ENCODE measurements around the gene TEX44. TPM values are rescaled to one million over a fixed set of nuclear protein-coding genes. Genes with fewer than 3 reads are reported as not detected.

TEX44 gene
- total RNA-seq, 1 experiment from 2014 or later = not detected

- in situ Hi-C loops (cut with HindIII; ENCODE audit: low pct_unique_long_range_greater_than_20kb, low sequenced_read_pairs) = no loop called here
- no TSS peak for BruUV-seq (replicated peaks)
- Histone ChIP-seq H3K36me3 (ENCODE audit: control insufficient read depth, insufficient read depth, low read length) (no peaks in the 10 kb centered on the region), H3K4me1 (ENCODE audit: control insufficient read depth, insufficient read depth, low read length) (peaks cover 56% of the 10 kb centered on the region), H3K27ac (ENCODE audit: low read length) (peak overlapping the region; percentile 92), H3K9me3 (ENCODE audit: control insufficient read depth, insufficient read depth, low read depth, low read length) (no peaks in the 10 kb centered on the region), H3K27me3 (ENCODE audit: control insufficient read depth, insufficient read depth, low read length) (no peaks in the 10 kb centered on the region), H3K4me3 (ENCODE audit: low read depth in 2 of 2, low read length in 2 of 2) (peak overlapping the region; percentile 34 to 46)
- TF ChIP-seq TCF7L2 (IDR thresholded peaks at IDR 0.05; ENCODE audit: low read depth, low read length) (peak; percentile 84), CTCF (IDR thresholded peaks at IDR 0.05) (no peak; the same call in 1 of the 2 replicates), REST (IDR thresholded peaks at IDR 0.05; ENCODE audit: insufficient read depth in 1 of 2, low read depth in 2 of 2, low read length in 1 of 2) (no peak), SIN3A (IDR thresholded peaks at IDR 0.05; ENCODE audit: borderline replicate concordance, insufficient read depth, low read depth, low read length) (0 out of 2 replicates have a peak, but pooled peaks have one; percentile 32), POLR2AphosphoS5 (IDR thresholded peaks at IDR 0.05; ENCODE audit: low read depth, low read length) (peak; percentile 16; the same call in 1 of the 2 replicates)
- POLR2A ChIA-PET = interaction anchor here (0.5 to 1.0 kb wide), 5 partner anchors 10 to 321 kb away, joined by 3 to 5 read pairs (median 4); no protein-coding TSS in a partner anchor
- intact Hi-C loops (cut with micrococcal nuclease; ENCODE audit: unreplicated experiment) = loop anchor here (2.0 to 10.0 kb wide), 2 partner anchors 61 to 171 kb away; partner anchors contain the start of genes COPS7B and PDE6D
- CTCF ChIA-PET = interaction anchor here (4.3 kb wide), 1 partner anchor 61 kb away, joined by 45 read pairs; no protein-coding TSS in a partner anchor
- DNase-seq (ENCODE audit: low read depth, low spot score) = peak; percentile 38
- ATAC-seq = peak; percentile 77
Observed at GRCh38 chr2:231613663-231614558, 21.2 kb downstream of the TEX44 start.

DNA sequence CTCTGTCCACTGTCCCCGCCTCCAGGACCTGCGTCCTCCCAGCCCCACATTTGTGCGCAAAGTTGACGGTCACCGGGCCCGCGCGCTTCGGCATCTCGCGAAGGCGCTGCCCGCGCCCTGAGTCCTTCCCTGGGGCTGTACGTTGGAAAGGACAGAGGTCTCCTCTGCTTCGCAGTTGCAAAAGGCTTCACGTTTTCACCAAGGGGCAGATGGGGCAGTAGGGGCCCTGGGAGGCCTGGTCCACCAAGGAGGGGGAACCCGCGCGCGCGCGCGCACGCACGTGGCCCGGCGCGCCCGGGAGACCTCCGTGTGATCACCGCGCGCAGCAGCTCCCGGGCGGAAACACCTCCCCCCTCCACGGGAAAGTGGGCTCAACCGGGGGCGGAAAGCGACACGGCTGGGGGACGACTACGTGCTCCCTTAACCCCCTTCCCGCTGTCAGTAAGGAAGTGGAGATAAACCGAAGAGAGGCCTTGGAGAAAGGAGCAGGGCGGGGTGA, 21.9 kb downstream of the TEX44 start:
- intact Hi-C loops (cut with micrococcal nuclease; ENCODE audit: unreplicated experiment) (loop anchor here (10.0 kb wide), 1 partner anchor 170 kb away; the partner anchor contains the start of genes COPS7B and PDE6D), in situ Hi-C loops (cut with HindIII; ENCODE audit: low pct_unique_long_range_greater_than_20kb, low sequenced_read_pairs) (no loop called here)
- Histone ChIP-seq H3K4me3 (ENCODE audit: low read depth in 2 of 2, low read length in 2 of 2) (peak overlapping the region; percentile 34 to 46), H3K27me3 (ENCODE audit: control insufficient read depth, insufficient read depth, low read length) (no peaks in the 10 kb centered on the region), H3K4me1 (ENCODE audit: control insufficient read depth, insufficient read depth, low read length) (peaks cover 58% of the 10 kb centered on the region), H3K27ac (ENCODE audit: low read length) (peak overlapping the region; percentile 92), H3K36me3 (ENCODE audit: control insufficient read depth, insufficient read depth, low read length) (no peaks in the 10 kb centered on the region), H3K9me3 (ENCODE audit: control insufficient read depth, insufficient read depth, low read depth, low read length) (no peaks in the 10 kb centered on the region)
- ATAC-seq (no peak), DNase-seq (ENCODE audit: low read depth, low spot score) (no peak)
- TF ChIP-seq TCF7L2 (IDR thresholded peaks at IDR 0.05; ENCODE audit: low read depth, low read length) (no peak), SIN3A (IDR thresholded peaks at IDR 0.05; ENCODE audit: borderline replicate concordance, insufficient read depth, low read depth, low read length) (no peak), REST (IDR thresholded peaks at IDR 0.05; ENCODE audit: insufficient read depth in 1 of 2, low read depth in 2 of 2, low read length in 1 of 2) (no peak), POLR2AphosphoS5 (IDR thresholded peaks at IDR 0.05; ENCODE audit: low read depth, low read length) (no peak), CTCF (IDR thresholded peaks at IDR 0.05) (no peak)
- CTCF ChIA-PET = no interaction called here
- BruUV-seq (replicated peaks) = no TSS peak
- POLR2A ChIA-PET = interaction anchor here (1.0 kb wide), 1 partner anchor 11 kb away, joined by 3 read pairs; no protein-coding TSS in a partner anchor
